Neural cell (in vitro differentiated cells): ENCODE results near the gene GALK2. TPM values are rescaled to one million over a fixed set of nuclear protein-coding genes. Genes with fewer than 3 reads are reported as not detected.

Source experiments
- H2AFZ ChIP-seq: fragments of 200-600, 300-800 bp; sonication (generic), shearing (Covaris generic); 2 replicates; pipeline ENCODE4 v1.6.0; 2014; ENCODE audit warnings: low read depth, mild to moderate bottlenecking, antibody characterized with exemption, low read length, moderate library complexity
- H3F3A ChIP-seq: fragments of 200-600 bp; shearing (Covaris generic); 2 replicates; pipeline ENCODE4 v1.6.1; 2016; ENCODE audit warnings: mild to moderate bottlenecking, moderate library complexity, mixed read lengths, antibody characterized with exemption, low read length; ENCODE audit not compliant: insufficient read depth, poor library complexity, severe bottlenecking
- H3K27ac ChIP-seq: fragments of 200-600, 300-800 bp; sonication (generic), shearing (Covaris generic); 2 replicates; pipeline ENCODE4 v1.5.1; 2014; ENCODE audit warnings: mild to moderate bottlenecking, low read length, moderate library complexity
- H3K27me3 ChIP-seq: fragments of 300-800, 200-600 bp; sonication (generic), shearing (Covaris generic); 2 replicates; pipeline ENCODE4 v1.6.0; 2014; ENCODE audit warnings: mild to moderate bottlenecking, low read depth, low read length, moderate library complexity; ENCODE audit not compliant: insufficient read depth
- H3K36me3 ChIP-seq: fragments of 300-800, 200-600 bp; sonication (generic), shearing (Covaris generic); 2 replicates; pipeline ENCODE4 v1.5.1; 2014; ENCODE audit warnings: mild to moderate bottlenecking, antibody characterized with exemption, low read length, moderate library complexity; ENCODE audit not compliant: insufficient read depth
- H3K4me2 ChIP-seq: fragments of 300-800, 200-600 bp; sonication (generic), shearing (Covaris generic); 2 replicates; pipeline ENCODE4 v1.6.0; 2014; ENCODE audit warnings: mild to moderate bottlenecking, low read length
- H3K4me3 ChIP-seq: fragments of 300-800, 200-600 bp; sonication (generic), shearing (Covaris generic); 2 replicates; pipeline ENCODE4 v1.5.1; 2014; ENCODE audit warnings: mild to moderate bottlenecking, low read length, moderate library complexity
- H3K79me2 ChIP-seq: fragments of 200-600 bp; shearing (Covaris generic); replicated peaks from 2 replicates; pipeline ENCODE4 v1.6.0; 2014; ENCODE audit warnings: mild to moderate bottlenecking, low read length, moderate library complexity; ENCODE audit not compliant: insufficient read depth
- H3K9ac ChIP-seq: fragments of 300-800, 200-600 bp; sonication (generic), shearing (Covaris generic); 2 replicates; pipeline ENCODE4 v1.6.1; 2016; ENCODE audit warnings: mild to moderate bottlenecking, low read length, mixed read lengths
- H3K9me2 ChIP-seq: fragments of 200-600 bp; shearing (Covaris generic); 2 replicates; pipeline ENCODE4 v1.6.1; 2016; ENCODE audit warnings: mild to moderate bottlenecking, low read length, mixed read lengths; ENCODE audit not compliant: insufficient read depth
- H3K9me3 ChIP-seq: fragments of 200-600, 300-800 bp; sonication (generic), shearing (Covaris generic); 2 replicates; pipeline ENCODE4 v1.6.1; 2016; ENCODE audit warnings: mild to moderate bottlenecking, mixed run types, low read length, moderate library complexity, mixed read lengths
- H4K20me1 ChIP-seq: fragments of 200-600 bp; shearing (Covaris generic); 2 replicates; pipeline ENCODE4 v1.6.1; 2016; ENCODE audit warnings: mild to moderate bottlenecking, mixed run types; ENCODE audit not compliant: insufficient read depth
- EP300 ChIP-seq: fragments of 450-650 bp; conservative IDR thresholded peaks from 2 replicates; pipeline ENCODE4 v1.6.1; 2014; ENCODE audit warnings: antibody characterized with exemption, mild to moderate bottlenecking, moderate library complexity; ENCODE audit not compliant: poor library complexity, severe bottlenecking
- EZH2 ChIP-seq: fragments of 200-600, 300-800 bp; shearing (Covaris generic), sonication (generic); IDR thresholded peaks from 2 replicates; pipeline ENCODE4 v1.6.1; 2014; ENCODE audit warnings: antibody characterized with exemption, low read length, borderline replicate concordance, mild to moderate bottlenecking; ENCODE audit not compliant: insufficient read depth, poor library complexity, severe bottlenecking
- MXI1 ChIP-seq: fragments of 450-650 bp; conservative IDR thresholded peaks from 2 replicates; pipeline ENCODE4 v1.6.1; 2014; ENCODE audit warnings: antibody characterized with exemption, mild to moderate bottlenecking; ENCODE audit not compliant: poor library complexity, severe bottlenecking
- POLR2AphosphoS5 ChIP-seq: IDR thresholded peaks from 2 replicates; pipeline ENCODE4 v1.6.1; 2012
- RAD21 ChIP-seq: fragments of 450-650 bp; conservative IDR thresholded peaks from 2 replicates; pipeline ENCODE4 v1.6.1; 2014; ENCODE audit warnings: antibody characterized with exemption, mild to moderate bottlenecking, moderate library complexity
- SMC3 ChIP-seq: fragments of 450-650 bp; conservative IDR thresholded peaks from 2 replicates; pipeline ENCODE4 v1.6.1; 2014; ENCODE audit warnings: antibody characterized with exemption, mild to moderate bottlenecking, moderate library complexity; ENCODE audit not compliant: poor library complexity
- TAF1 ChIP-seq: IDR thresholded peaks from 2 replicates; pipeline ENCODE4 v1.6.1; 2012; ENCODE audit warnings: low read depth
- polyA plus RNA-seq: library from polyadenylated mRNA; depleted of rRNA; stranded (reverse); fragments of >200 nt; gene quantifications from 2 replicates; pipeline ENCODE4 v1.2.3, GENCODE V29; 2014
- TF ChIP-seq, protein P1 (sequence below): IDR thresholded peaks from 2 replicates; pipeline ENCODE4 v1.6.1; 2012; ENCODE audit warnings: borderline replicate concordance
- TF ChIP-seq, protein P2 (sequence below): fragments of 450-650 bp; IDR thresholded peaks from 2 replicates; pipeline ENCODE4 v1.5.1; 2014; ENCODE audit warnings: antibody characterized with exemption, mild to moderate bottlenecking, moderate library complexity; ENCODE audit not compliant: poor library complexity, severe bottlenecking

The GALK2 gene
- polyA plus RNA-seq, 1 donor from 2014 or later = 26.3 TPM

DNA sequence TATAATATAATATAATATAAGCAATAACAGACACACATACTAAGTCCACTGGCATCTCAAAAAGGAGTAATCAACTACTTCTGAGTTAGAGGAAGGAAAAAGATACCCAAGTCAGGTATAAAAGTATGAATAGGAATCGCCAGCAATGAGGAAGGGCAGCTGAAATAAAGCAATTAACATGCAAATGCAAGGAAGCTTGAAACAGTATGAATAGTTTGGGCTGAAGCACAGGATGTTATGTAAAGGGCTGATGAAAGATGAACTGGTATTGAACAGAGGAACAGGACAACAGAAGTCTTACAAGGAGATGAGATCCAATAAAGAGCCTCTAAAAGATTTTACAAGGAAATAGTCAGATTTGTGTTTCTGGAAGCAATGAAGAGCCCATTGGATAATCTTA is 21.7 kb upstream of the GALK2 start:
- Histone ChIP-seq H3K9ac (no peak overlapping the region), H3K9me3 (no peaks in the 10 kb centered on the region), H3K4me3 (no peak overlapping the region), H3K9me2 (no peaks in the 10 kb centered on the region), H3K4me2 (no peak overlapping the region), H2AFZ (no peak overlapping the region), H3K79me2 (peaks cover 87% of the 10 kb centered on the region), H3K27ac (no peak overlapping the region), H3K36me3 (no peaks in the 10 kb centered on the region), H3F3A (no peaks in the 10 kb centered on the region), H4K20me1 (no peaks in the 10 kb centered on the region), H3K27me3 (no peaks in the 10 kb centered on the region)
- no peak for TF ChIP-seq EZH2
- no peak for TF ChIP-seq MXI1
- no peak for TF ChIP-seq POLR2AphosphoS5
- TF ChIP-seq, protein P1, sequence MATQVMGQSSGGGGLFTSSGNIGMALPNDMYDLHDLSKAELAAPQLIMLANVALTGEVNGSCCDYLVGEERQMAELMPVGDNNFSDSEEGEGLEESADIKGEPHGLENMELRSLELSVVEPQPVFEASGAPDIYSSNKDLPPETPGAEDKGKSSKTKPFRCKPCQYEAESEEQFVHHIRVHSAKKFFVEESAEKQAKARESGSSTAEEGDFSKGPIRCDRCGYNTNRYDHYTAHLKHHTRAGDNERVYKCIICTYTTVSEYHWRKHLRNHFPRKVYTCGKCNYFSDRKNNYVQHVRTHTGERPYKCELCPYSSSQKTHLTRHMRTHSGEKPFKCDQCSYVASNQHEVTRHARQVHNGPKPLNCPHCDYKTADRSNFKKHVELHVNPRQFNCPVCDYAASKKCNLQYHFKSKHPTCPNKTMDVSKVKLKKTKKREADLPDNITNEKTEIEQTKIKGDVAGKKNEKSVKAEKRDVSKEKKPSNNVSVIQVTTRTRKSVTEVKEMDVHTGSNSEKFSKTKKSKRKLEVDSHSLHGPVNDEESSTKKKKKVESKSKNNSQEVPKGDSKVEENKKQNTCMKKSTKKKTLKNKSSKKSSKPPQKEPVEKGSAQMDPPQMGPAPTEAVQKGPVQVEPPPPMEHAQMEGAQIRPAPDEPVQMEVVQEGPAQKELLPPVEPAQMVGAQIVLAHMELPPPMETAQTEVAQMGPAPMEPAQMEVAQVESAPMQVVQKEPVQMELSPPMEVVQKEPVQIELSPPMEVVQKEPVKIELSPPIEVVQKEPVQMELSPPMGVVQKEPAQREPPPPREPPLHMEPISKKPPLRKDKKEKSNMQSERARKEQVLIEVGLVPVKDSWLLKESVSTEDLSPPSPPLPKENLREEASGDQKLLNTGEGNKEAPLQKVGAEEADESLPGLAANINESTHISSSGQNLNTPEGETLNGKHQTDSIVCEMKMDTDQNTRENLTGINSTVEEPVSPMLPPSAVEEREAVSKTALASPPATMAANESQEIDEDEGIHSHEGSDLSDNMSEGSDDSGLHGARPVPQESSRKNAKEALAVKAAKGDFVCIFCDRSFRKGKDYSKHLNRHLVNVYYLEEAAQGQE = no peak
- TF ChIP-seq SMC3 = no peak
- no peak for TF ChIP-seq RAD21
- TF ChIP-seq TAF1 = no peak
- TF ChIP-seq EP300 = no peak

DNA sequence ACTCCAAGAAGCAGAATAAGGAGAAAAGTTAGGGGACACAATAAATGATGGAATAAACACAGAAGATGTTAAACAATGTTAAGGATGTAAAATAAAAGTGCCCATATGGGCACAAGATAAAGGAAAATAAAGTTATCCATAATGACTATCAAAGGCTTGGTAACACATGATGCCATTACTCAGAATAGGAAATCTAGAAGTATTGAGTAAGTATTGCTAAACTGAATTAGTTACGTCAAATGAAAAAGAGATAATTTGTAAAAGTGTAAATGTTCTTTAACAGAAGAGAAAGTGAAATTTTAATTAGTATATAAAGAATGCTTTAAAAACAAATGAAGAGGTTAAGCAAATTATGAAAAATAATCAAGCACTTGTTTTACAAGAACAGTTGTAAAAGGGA is 21.3 kb upstream of the GALK2 start:
- Histone ChIP-seq H3K9ac (no peak overlapping the region), H4K20me1 (no peaks in the 10 kb centered on the region), H3K79me2 (peaks cover 92% of the 10 kb centered on the region), H3K27ac (no peak overlapping the region), H3K27me3 (no peaks in the 10 kb centered on the region), H3K9me2 (no peaks in the 10 kb centered on the region), H3K36me3 (no peaks in the 10 kb centered on the region), H3K4me3 (no peak overlapping the region), H3F3A (no peaks in the 10 kb centered on the region), H2AFZ (no peak overlapping the region), H3K9me3 (no peaks in the 10 kb centered on the region), H3K4me2 (no peak overlapping the region)
- TF ChIP-seq SMC3 (no peak), RAD21 (no peak), MXI1 (no peak), EP300 (no peak), POLR2AphosphoS5 (no peak), EZH2 (no peak)
- TF ChIP-seq, protein P1 = no peak
- TF ChIP-seq, protein P2, sequence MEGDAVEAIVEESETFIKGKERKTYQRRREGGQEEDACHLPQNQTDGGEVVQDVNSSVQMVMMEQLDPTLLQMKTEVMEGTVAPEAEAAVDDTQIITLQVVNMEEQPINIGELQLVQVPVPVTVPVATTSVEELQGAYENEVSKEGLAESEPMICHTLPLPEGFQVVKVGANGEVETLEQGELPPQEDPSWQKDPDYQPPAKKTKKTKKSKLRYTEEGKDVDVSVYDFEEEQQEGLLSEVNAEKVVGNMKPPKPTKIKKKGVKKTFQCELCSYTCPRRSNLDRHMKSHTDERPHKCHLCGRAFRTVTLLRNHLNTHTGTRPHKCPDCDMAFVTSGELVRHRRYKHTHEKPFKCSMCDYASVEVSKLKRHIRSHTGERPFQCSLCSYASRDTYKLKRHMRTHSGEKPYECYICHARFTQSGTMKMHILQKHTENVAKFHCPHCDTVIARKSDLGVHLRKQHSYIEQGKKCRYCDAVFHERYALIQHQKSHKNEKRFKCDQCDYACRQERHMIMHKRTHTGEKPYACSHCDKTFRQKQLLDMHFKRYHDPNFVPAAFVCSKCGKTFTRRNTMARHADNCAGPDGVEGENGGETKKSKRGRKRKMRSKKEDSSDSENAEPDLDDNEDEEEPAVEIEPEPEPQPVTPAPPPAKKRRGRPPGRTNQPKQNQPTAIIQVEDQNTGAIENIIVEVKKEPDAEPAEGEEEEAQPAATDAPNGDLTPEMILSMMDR = no peak
